Liver (tissue), 9 donors: Measurements from ENCODE around the gene TNFAIP8. TPM values are rescaled to one million over a fixed set of nuclear protein-coding genes. Genes with fewer than 3 reads are reported as not detected.

Experiments used
- DNase-seq: peaks from one replicate; pipeline ENCODE4 v3.0.0-alpha.2; 2017; ENCODE audit warnings: low spot score
- H3K27ac ChIP-seq, 2 donors: one replicate each; pipeline ENCODE4 v1.7.0; 2013; ENCODE audit warnings: inconsistent platforms in 2 of 2, low read length in 2 of 2, control low read depth in 1 of 2, low read depth in 1 of 2, mild to moderate bottlenecking in 1 of 2
- H3K27me3 ChIP-seq, 4 donors: one replicate each; pipeline versions ENCODE4 v1.6.1 to v1.7.0; 2013; ENCODE audit warnings: low read length in 3 of 4, inconsistent platforms in 1 of 4, mild to moderate bottlenecking in 1 of 4, moderate library complexity in 1 of 4; ENCODE audit not compliant: control insufficient read depth in 4 of 4, insufficient read depth in 4 of 4
- H3K36me3 ChIP-seq, 4 donors: one replicate each; pipeline versions ENCODE4 v1.6.1 to v1.7.0; 2013; ENCODE audit warnings: low read length in 3 of 4, mild to moderate bottlenecking in 3 of 4, low read depth in 1 of 4, moderate library complexity in 1 of 4; ENCODE audit not compliant: control insufficient read depth in 4 of 4, insufficient read depth in 3 of 4
- H3K4me1 ChIP-seq, 4 donors: one replicate each; pipeline versions ENCODE4 v1.6.1 to v1.7.0; 2013; ENCODE audit warnings: low read length in 3 of 4, mild to moderate bottlenecking in 3 of 4, moderate library complexity in 1 of 4; ENCODE audit not compliant: control insufficient read depth in 4 of 4, insufficient read depth in 4 of 4
- H3K4me3 ChIP-seq, 3 donors: one replicate each; pipeline versions ENCODE4 v1.6.1 to v1.7.0; 2013; ENCODE audit warnings: low read length in 3 of 3, control low read depth in 1 of 3, low read depth in 1 of 3, mild to moderate bottlenecking in 1 of 3
- H3K9ac ChIP-seq, 2 donors: one replicate each; pipeline ENCODE4 v1.7.0; 2013; ENCODE audit warnings: low read length in 2 of 2, mild to moderate bottlenecking in 2 of 2, moderate library complexity in 2 of 2, control low read depth in 1 of 2, low read depth in 1 of 2
- H3K9me3 ChIP-seq, 4 donors: one replicate each; pipeline versions ENCODE4 v1.6.1 to v1.7.0; 2013; ENCODE audit warnings: low read length in 3 of 4; ENCODE audit not compliant: control insufficient read depth in 4 of 4
- ATF3 ChIP-seq: IDR thresholded peaks from 2 replicates; pipeline ENCODE4 v1.6.1; 2016; ENCODE audit warnings: antibody characterized with exemption
- CTCF ChIP-seq: fragments of 150-350 bp; IDR thresholded peaks from 2 replicates; pipeline ENCODE4 v1.5.1; 2017; ENCODE audit warnings: improper control_type of control experiment, low read depth, low read length; ENCODE audit not compliant: missing input control
- EGR1 ChIP-seq, 2 donors: IDR thresholded peaks; 2 replicates each; pipeline ENCODE4 v1.6.1; 2016 to 2018; ENCODE audit warnings: antibody characterized with exemption in 2 of 2, low read depth in 2 of 2
- FOXA1 ChIP-seq: IDR thresholded peaks from 2 replicates; pipeline ENCODE4 v1.6.1; 2016; ENCODE audit warnings: antibody characterized with exemption
- FOXA2 ChIP-seq: IDR thresholded peaks from 2 replicates; pipeline ENCODE4 v1.6.1; 2016; ENCODE audit warnings: antibody characterized with exemption
- GABPA ChIP-seq, 2 donors: IDR thresholded peaks in 1 of 2; conservative IDR thresholded peaks in 1 of 2; 2 replicates each; pipeline ENCODE4 v1.6.1; 2016; ENCODE audit warnings: antibody characterized with exemption in 2 of 2, mild to moderate bottlenecking in 1 of 2, moderate library complexity in 1 of 2
- HNF4A ChIP-seq, 2 donors: conservative IDR thresholded peaks; 2 replicates each; pipeline ENCODE4 v1.6.1; 2016; ENCODE audit warnings: antibody characterized with exemption in 2 of 2, mild to moderate bottlenecking in 2 of 2
- HNF4G ChIP-seq: IDR thresholded peaks from 2 replicates; pipeline ENCODE4 v1.6.1; 2016; ENCODE audit warnings: antibody characterized with exemption
- JUND ChIP-seq, 2 donors: IDR thresholded peaks; 2 replicates each; pipeline ENCODE4 v1.6.1; 2016; ENCODE audit warnings: antibody characterized with exemption in 2 of 2
- MAX ChIP-seq: IDR thresholded peaks from 2 replicates; pipeline ENCODE4 v1.6.1; 2016; ENCODE audit warnings: antibody characterized with exemption
- NR2F2 ChIP-seq: IDR thresholded peaks from 2 replicates; pipeline ENCODE4 v1.6.1; 2016; ENCODE audit warnings: antibody characterized with exemption
- RAD21 ChIP-seq, 2 donors: IDR thresholded peaks; 2 replicates each; pipeline ENCODE4 v1.6.1; 2016; ENCODE audit warnings: antibody characterized with exemption in 2 of 2, mild to moderate bottlenecking in 2 of 2
- REST ChIP-seq: IDR thresholded peaks from 2 replicates; pipeline ENCODE4 v1.6.1; 2016; ENCODE audit warnings: antibody characterized with exemption, mild to moderate bottlenecking
- RXRA ChIP-seq, 2 donors: IDR thresholded peaks; 2 replicates each; pipeline ENCODE4 v1.6.1; 2017 to 2018; ENCODE audit warnings: antibody characterized with exemption in 2 of 2, mild to moderate bottlenecking in 1 of 2
- SP1 ChIP-seq: IDR thresholded peaks from 2 replicates; pipeline ENCODE4 v1.6.1; 2018; ENCODE audit warnings: antibody characterized with exemption, mild to moderate bottlenecking
- TAF1 ChIP-seq: conservative IDR thresholded peaks from 2 replicates; pipeline ENCODE4 v1.6.1; 2016; ENCODE audit warnings: antibody characterized with exemption, mild to moderate bottlenecking
- YY1 ChIP-seq: IDR thresholded peaks from 2 replicates; pipeline ENCODE4 v1.6.1; 2016; ENCODE audit warnings: antibody characterized with exemption, mild to moderate bottlenecking
- ZBTB33 ChIP-seq: IDR thresholded peaks from 2 replicates; pipeline ENCODE4 v1.6.1; 2016; ENCODE audit warnings: antibody characterized with exemption
- WGBS: extraction: QIAGEN DNeasy Blood & Tissue Kit; methylation state at CpG from one replicate; pipeline ENCODE4 v1.1.7; 2013; 5-methylcytosine and 5-hydroxymethylcytosine counted together
- polyA plus RNA-seq, 2 donors: library from polyadenylated mRNA; stranded (reverse) in 1 of 2; unstranded in 1 of 2; fragments of 200-250 nt in 1 of 2; fragments of >200 nt in 1 of 2; fragmentation: Nextera tagmentation in 1 of 2; extraction: Ambion mirVana in 1 of 2; gene quantifications; one replicate each; pipeline versions ENCODE4 v1.2.1 to v1.2.3, GENCODE V29; 2013 to 2015
- total RNA-seq, 2 donors: library from RNA; depleted of rRNA; stranded (reverse); fragments of >200 nt; gene quantifications; one replicate each; pipeline ENCODE4 v1.2.3, GENCODE V29; 2014
- donor health status: healthy.
- donor health status: healthy.
- donor health status: healthy.
- donor health status: healthy.
- donor health status: healthy.

The TNFAIP8 gene
- total and polyA plus RNA-seq, 4 donors: 2.6 to 28.6 (median 4.4) TPM

- DNase-seq: no peak
- peak overlapping the region; percentile 84 to 85 for H3K27ac ChIP-seq
- H3K4me1 ChIP-seq: peaks cover 0 to 12% (median 8%) of the 10 kb centered on the region in 4 donors
These were observed 43.1 kb downstream of the TNFAIP8 start for GRCh38 chr5:119398727-119399466.

More at GRCh38 chr5:119398727-119399466, 43.1 kb downstream of the TNFAIP8 start:
- TF ChIP-seq RAD21 (IDR thresholded peaks at IDR 0.05): peak; percentile 35 to 39
- TF ChIP-seq GABPA (IDR thresholded peaks at IDR 0.05 in 1 of 2, conservative IDR thresholded peaks at IDR 0.05 in 1 of 2): peak in 1 of 2 donors; percentile 36
- no peak for TF ChIP-seq CTCF
- TF ChIP-seq RXRA (IDR thresholded peaks at IDR 0.05): peak; percentile 56 to 82
- TF ChIP-seq HNF4A (conservative IDR thresholded peaks at IDR 0.05): peak; percentile 95 to 96
- peak; percentile 79 for TF ChIP-seq HNF4G
- TF ChIP-seq FOXA1: no peak
- no peak for TF ChIP-seq ATF3
- no peak for TF ChIP-seq TAF1
- no peak for TF ChIP-seq NR2F2
- peak; percentile 95 for TF ChIP-seq SP1
- TF ChIP-seq ZBTB33: peak; percentile 79
- peak; percentile 81 for TF ChIP-seq YY1
- peak in 1 of 2 donors; percentile 84 for TF ChIP-seq EGR1 (IDR thresholded peaks at IDR 0.05; ENCODE audit: low read depth in 2 of 2)
- TF ChIP-seq JUND (IDR thresholded peaks at IDR 0.05): peak; percentile 65 to 88
- TF ChIP-seq REST: peak; percentile 75
- peak; percentile 97 for TF ChIP-seq MAX
- TF ChIP-seq FOXA2: no peak
- no peaks in the 10 kb centered on the region for H3K36me3 ChIP-seq
- no peaks in the 10 kb centered on the region for H3K9me3 ChIP-seq
- peak overlapping the region in 1 of 3 donors; percentile 22 for H3K4me3 ChIP-seq
- peak overlapping the region; percentile 52 to 79 for H3K9ac ChIP-seq
- H3K27me3 ChIP-seq: no peaks in the 10 kb centered on the region
- 43% methylated on average over 12 of the region's 12 CpGs for WGBS
